Activated CD8-positive, alpha-beta memory T cell treated with anti-CD3 and anti-CD28 coated beads for 24 hours (primary cell): ENCODE data around the gene EFTUD2.
"Not testable (repeated sequence)": the region's sequence is repeated elsewhere in the genome, so short reads cannot be mapped to it uniquely, and the experiment has no call there.

Experiments
- DNase-seq: peaks from one replicate; pipeline ENCODE4 v3.0.0-alpha.2; 2020

The EFTUD2 gene

DNA sequence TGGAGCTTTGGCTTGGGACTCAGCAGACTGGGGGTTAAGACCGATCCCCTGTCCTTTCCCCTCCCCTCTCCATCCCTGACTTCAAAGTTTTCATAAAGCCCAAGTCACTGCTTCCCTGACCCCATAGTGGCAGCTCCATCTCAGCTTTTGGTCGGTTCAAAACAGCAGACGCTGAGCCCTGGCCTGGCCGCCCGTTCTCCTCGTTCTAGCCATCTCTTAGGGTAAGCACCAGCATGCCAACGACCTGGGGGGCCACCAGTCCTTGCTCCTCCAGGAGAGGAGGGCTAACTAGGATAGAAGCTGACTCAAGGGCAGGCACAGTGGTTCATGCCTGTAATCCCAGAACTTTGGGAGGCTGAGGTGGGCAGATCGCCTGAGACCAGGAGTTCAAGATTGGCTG is 53.0 kb downstream of the EFTUD2 start:
- no peak for DNase-seq

DNA sequence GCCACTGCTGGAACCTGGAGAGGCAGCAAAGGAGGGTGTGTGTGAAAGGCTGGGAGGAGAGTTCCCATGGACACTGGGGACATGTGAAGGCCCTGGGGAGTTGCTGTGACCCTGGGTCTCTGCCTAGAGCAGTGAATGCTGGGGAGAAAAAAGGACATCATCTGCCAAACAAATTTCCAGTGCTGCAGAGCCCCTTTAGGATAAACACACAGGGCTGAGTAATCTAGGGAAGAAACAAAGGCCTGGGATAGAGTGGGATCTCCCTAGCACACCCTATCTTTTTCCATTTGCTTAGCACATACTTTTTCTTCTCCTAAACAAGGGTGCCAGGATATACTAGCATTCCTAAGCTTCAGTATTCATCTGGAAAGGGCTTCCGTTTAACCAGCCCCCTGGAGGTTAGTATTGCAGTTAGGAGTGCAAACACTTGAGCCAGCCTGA is 54.8 kb downstream of the EFTUD2 start:
- no peak for DNase-seq

DNA sequence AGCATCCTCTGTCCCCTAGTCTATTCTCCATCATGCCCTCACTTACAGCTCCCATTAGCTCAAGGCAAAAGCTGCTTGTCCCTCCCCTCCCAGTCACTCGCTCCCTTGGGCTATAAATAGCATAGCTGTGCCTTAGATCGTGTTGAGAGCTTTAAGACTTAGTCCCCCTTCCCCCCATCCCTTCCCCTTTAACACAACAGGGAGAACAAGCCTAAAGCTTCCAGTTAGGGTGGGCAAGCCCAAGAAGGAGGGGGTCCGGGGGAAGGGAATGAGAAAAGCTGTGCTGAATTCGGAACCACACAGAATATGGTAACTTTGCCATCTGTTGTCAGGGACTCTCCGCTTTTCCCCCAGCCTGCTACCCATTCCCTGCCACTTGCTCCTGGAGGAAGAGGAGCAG is 56.5 kb downstream of the EFTUD2 start:
- DNase-seq, result no peak

DNA sequence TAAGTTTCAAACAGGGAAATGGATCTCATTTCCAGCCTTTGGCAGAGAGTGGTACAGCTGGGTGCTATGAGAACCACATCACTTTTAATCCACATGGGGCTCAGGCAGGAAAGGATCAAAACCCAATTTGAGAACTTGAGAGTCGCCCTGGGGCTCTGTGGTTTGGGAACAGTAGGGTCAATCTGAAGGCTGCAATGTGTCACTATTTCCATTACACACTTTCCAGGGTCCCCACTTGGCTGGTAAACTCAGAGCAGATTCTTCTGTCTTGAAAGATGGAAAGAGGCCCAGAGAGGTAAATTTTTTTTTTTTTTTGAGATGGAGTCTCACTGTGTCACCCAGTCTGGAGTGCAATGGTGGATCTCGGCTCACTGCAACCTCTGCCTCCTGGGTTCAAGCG is 58.3 kb downstream of the EFTUD2 start:
- DNase-seq, result no peak

DNA sequence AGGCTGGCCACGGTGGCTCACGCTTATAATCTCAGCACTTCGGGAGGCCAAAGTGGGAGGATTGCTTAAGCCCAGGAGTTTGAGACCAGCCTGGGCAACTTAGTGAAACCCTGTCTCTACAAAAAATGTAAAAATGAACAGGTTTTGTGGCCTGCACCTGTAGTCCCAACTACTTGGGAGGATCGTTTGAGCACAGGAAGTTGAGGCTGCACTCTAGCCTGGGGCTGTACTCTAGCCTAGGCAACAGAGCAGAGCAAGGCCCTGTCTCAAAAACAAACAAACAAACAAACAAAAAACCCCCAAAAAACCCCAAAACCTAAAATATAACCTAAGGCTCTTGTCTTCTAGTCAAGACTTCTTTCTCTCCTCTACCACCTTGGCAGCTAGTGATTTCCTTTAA is 59.0 kb downstream of the EFTUD2 start:
- DNase-seq, result no peak

DNA sequence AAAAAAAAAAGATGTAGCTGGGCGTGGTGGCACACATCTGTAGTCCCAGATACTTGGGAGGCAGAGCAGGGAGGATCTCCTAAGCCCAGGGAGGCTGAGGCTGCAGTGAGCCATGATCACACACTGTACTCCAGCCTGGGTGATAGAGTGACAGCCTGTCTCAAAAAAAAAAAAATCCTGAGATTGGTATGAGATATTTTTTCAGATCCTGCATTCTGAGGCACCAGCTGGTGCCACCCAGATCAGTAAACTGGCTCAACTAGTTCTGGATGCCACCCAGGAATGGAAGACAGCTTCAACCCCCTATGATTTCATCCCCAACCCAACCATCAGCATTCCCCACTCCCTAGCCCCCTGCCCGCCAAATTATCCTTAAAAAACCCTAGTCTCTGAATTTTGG is 62.0 kb downstream of the EFTUD2 start:
- no peak for DNase-seq

DNA sequence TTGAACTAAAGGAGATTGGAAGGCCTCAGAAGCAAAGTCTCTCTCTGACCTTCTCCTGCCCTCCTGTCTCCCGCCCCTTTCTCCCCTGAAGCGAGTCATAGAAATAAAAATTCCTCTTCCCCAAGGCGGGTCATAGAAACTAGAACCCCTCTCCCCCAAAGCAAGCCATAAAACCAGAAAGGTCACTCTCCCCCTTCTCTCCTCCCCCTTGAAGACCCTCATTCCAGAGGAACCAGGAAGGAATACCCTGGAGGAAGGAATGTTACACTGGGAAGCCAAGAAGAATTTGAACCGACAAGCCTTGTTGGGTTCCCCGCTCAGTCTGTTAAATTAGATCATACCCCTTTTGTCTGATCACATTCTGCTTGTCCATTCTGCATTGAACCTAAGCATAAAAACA is 66.4 kb downstream of the EFTUD2 start:
- no peak for DNase-seq

DNA sequence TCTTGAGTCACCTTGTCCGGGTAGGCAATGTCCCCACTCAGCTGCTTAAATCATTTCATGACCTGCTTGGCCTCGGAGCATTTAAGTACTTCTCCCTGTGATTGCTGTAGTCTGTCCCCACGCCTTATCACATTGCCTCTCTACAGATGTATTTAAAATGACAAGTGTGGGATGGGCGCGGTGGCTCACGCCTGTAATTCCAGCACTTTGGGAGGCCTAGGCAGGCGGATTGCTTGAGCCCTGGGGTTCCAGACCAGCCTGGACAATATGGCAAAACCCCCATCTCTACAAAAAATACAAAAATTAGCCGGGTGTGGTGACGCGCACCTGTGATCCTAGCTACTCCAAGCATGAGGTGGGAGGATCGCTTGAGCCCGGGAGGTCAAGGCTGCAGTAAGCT is 67.9 kb downstream of the EFTUD2 start:
- no peak for DNase-seq

DNA sequence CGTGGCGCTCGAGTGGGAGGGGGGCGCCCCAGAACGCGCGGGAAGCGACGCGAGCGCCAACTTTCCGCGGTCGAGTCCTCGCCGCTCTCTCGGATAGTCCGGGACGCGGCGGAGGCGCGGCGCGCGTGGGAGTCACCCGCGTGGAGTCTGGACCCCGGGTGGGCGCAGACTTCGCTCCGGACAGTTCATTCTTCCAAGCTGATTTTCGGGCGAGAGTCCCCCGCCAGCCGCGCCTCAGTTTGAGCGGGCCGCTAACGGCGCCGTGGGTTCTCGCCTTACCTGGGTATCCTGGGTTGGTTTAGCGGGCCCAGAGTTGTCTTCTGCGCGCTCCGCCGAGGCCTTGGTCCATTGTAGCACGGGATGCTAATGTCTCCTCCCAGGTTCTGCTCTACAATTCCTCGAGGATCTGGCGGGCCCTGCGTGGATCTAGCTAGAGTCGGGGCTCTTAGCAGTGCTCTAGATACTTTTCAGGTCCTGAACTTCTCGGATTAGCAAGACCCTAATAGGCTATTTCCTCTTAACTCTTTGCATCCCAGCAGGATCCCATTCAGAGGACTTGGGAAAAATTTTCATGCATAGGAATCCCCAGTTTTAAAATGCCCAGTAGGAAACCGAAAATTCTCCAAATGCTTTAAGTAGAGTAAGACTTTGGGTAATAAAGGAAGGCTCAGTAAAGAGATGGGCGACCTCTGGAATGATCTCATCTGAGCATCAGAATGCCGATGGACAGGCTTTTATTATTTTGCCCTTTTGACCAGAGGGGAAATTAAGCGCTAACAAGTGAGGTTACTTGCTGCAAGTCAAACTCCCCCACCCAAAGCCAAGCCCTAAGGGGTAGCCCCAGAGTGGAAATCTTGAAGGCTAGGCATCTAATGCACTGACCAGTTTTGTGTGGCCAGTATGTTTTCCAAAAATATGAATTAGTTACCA is 68.6 kb downstream of the EFTUD2 start:
- peak; percentile 71 for DNase-seq

DNA sequence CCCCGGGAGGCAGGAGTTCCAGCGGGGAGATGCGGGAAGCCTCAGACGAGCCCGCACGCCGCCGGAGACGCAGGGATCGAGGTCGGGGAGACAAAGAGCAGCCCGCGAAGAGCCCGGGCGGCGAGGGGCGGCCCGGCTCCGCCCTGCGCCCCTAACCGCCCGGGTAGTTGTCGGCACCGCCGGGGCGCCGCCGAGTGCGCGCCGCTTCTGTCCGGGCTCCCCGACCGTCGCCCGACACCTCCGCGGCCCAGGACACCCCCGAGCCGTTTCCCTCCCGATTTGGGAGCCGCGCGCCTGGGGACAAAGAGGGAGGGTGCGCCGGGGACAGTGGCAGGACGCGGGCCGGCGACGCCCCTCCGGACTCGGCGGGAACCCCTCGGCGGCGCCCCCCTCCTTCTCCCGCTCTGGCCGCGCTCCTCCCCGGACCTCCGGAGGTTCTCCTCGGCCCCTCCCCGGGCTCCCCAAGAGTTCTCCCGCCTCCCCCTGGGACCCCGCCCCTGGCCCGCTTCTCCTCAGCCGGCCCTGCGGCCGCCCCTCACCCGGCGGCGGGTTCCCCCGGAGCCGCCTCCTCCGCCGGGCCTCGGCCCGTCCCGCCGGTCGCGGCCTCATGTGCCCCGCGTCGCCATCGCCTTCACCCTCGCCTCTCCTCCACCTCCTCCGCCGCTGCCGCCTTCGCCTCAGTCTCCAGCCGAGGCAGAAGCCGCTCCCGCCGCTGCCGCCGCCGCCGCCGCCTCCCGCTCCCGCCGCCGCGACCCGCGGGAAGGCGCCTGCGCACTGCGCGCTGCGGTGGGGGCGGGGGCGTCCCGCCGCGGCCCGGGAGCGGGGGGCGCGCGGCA is 69.5 kb downstream of the EFTUD2 start, which contains the start of gene GJC1:
GJC1 (minus strand) TSS at position 765 of the 836 bp plus-strand sequence. CDS start 24,470 bp downstream, outside the sequence.
- DNase-seq, result peak; percentile 69

DNA sequence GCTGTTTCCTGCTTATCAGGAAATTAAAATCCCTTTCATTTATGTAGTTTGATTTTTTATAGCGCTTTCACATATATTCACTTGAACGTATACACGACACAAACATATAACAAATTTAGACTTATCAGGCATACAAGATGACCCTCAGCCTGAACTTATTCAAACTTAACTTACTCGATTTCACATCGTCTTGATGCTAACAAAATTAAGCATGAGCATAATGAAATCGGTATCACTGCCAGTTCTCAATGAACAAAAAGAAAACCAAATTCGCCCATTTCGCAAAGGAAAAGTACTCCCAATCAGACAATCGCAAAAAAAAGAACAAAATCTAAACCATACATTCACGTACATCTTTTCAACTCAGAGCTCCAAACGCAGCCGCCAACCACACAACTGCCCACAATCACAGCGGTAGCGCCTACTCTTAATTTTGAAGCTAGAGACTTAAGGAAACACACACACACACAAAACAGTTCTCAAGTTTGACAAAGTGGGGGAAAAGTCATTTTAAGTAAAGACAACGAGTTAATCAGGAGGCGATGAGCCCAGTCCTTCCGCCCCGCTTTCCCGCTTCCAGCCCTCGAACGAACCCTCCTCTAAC is 70.2 kb downstream of the EFTUD2 start:
- DNase-seq, result no peak

DNA sequence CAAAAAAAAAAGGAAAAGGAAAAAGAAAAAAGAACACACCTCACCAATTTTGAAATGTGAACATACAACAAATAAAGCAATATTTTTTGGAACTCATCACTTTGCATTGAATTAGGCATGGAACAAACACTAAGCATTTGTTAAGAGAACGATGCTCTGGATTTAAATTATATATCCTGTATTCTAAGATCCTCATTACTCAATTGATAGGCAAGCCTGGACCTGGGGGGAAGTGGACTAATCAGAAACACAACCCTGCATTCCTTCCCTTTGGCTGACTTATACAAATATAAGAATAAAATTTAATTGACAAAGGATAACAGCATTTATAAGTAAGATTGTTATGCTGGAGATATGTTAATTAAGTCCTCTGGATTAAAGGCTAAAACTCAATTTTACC is 71.4 kb downstream of the EFTUD2 start:
- no peak for DNase-seq

DNA sequence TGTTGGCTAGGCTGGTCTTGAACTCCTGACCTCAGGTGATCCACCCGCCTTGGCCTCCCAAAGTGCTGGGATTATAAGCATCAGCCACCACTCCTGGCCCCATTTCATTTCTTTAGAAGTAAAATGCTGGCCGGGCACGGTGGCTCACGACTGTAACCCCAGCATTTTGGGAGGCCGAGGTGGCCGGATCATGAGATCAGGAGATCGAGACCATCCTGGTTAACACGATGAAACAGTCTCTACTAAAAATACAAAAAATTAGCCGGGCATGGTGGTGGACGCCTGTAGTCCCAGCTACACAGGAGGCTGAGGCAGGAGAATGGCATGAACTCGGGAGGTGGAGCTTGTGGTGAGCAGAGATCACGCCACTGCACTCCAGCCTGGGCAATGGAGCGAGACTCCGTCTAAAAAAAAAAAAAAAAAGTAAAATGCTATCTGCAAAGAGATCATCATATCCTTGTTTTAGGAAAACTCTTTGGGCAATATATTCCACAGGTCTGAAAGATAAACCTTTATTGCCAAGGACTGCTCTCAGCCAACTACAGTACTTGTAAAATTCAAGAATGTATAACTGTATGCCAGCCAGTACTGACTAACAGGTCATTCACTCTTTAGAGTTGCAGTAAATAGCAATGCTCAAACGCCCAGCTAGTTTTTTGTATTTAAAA is 73.0 kb downstream of the EFTUD2 start:
- DNase-seq, result no peak

DNA sequence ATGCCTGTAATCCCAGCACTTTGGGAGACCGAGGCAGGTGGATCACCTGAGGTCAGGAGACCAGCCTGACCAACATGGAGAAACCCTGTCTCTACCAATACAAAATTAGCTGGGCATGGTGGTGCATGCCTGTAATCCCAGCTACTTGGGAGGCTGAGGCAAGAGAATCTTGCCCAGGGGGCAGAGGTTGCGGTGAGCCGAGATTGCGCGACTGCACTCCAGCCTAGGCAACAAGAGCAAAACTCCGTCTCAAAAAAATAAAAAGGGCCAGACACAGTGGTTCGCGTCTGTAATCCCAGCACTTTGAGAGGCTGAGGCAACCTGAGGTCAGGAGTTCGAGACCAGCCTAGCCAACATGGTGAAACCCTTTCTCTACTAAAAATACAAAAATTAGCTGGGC is 74.0 kb downstream of the EFTUD2 start:
- not testable (repeated sequence) for DNase-seq

DNA sequence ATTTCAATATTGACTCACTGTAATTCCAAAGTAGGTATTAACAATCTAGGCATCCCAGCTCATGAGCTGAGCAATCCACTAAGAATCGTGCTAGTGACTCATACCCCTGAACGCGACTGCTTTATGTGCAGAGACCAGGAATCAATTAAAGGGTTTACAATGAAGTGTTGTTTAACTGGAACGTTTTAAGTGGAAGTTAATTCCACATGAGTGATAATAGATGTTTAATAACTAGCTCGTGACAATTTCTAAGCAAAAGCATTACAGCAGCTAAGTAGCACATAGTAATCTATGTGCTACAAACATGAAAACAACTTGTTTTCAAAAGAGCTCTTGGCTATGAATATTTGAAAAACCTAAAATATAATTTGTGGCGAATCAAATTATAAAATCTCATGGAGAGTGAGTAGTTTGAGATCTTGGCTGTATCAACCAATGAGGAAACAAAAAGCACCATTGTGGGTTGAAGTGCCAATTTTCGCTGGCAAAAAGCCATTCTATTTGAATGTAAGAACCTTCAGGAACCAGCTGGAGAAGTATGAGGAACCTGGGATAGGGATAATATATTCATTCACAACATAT is 78.5 kb downstream of the EFTUD2 start:
- no peak for DNase-seq

DNA sequence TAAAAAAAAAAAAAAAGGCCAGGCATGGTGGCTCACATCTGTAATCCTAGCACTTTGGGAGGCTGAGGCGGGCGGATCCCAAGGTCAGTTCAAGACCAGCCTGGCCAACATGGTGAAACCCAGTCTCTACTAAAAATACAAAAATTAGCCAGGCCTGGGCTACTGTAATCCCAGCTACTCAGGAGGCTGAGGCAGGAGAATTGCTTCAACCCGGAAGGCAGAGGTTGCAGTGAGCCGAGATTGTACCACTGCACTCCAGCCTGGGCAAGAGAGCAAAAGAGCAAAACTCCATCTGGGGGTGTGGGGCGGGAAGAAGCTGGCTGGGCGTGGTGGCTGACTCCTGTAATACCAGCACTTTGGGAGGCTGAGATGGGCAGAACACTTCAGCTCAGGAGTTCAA is 80.7 kb downstream of the EFTUD2 start:
- DNase-seq, result not testable (repeated sequence)

DNA sequence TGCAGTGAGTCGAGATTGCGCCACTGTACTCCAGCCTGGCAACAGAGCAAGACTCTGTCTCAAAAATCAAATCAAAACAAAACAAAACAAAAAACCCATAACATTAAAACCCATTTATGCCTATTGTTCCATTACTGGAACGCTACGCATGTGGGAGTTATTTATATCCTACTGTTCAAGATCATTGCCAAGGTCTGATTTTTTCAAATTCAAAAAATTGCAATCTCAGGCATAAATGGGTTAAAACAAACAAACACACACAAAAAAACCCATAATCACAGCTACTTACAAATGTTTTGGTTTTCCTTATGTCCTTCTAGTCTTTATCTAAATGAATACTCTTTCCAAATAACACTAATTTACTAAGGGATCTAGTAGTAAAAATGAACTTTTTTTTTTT is 87.0 kb downstream of the EFTUD2 start:
- DNase-seq, result no peak

DNA sequence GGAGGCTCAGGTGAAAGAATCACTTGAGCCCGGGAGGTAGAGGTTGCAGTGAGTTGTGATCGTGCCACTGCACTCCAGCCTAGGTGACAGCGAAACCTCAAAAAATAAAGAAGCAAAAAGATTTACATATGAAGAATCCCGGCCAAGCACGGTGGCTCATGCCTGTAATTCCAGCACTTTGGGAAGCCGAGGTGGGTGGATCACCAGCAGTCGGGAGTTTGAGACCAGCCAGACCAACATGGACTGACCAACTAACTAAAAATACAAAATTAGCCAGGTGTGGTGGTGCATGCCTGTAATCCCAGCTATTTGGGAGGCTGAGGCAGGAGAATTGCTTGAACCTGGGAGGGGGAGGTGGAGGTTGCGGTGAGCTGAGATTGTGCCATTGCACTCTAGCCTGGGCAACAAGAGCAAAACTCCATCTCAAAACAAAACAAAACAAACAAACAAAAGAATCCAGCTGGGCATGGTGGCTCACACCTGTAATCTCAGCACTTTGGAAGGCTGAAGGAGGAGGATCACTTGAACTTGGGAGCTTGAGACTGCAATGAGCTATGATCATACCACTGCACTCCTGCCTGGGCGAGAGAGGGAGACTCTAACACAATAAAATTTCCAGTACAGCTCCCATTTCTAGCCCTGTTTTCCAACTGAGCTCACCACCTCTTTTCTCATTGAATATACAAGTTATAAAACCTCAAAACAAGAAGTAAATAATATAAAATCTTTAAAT is 90.4 kb downstream of the EFTUD2 start:
- DNase-seq, result not testable (repeated sequence)

DNA sequence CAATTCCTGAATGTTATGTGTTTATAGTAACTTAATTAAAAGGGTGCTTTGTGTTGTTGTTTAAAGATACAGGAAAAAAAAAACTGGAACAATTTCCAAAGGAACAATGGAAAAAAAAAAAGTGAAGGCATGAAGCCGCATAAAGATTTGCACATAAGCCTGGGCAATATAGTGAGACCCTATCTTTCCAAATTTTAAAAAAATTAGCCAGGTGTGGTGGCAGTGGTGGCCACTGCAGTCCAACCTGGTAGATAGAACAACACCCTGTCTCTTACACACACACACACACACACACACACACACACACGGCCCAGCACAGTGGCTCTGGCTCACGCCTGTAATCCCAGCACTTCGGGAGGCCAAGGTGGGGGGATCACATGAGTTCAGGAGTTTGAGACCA is 91.1 kb downstream of the EFTUD2 start:
- DNase-seq, result no peak

DNA sequence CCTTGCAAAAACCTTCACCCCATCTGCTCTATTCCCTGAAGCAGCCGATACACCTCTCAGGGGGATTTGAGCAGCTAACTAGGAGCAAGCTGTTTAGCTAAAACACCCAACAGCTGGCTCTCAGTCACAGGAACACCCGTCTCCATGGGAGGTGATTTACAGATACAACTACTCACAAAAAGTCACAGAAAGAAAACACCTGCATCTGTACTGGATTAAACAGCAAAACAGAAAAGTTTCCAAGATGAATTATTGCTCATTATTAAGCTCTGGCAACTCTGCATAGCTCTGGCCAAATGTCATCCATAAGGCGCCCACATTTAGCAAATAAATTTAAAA is 91.5 kb downstream of the EFTUD2 start:
- no peak for DNase-seq

DNA sequence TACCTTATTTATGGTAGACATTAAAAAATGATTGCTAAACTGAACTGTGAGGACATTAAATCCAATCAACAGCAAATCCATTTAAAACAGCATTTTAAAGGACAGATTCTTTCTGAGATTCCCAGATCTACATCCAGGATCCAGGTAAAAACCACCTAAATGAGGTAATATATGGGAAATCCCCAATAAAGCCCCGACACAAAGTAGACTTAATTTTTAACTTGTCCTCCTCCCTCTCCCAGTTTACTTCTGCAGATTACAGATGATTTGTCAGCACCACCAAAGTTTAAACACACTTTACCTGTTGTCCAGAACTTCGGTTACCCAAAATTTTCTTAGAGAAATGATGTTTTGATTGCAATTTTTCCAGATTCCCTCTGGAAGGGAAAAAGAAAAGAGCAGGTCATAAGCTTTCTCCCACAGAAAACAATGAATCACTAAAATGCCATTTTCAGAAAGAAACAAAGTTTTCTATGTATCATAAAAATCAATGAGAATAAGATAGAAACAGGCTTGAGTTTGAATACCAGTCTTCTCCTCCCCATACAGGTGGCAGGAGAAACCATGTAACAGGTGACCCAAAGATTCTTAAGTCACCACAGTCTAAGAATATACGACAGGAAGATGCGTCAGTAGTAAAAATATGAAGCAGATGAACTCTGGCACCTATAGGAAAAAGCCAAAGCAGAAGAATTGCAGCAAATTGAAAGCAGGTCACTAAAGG is 92.0 kb downstream of the EFTUD2 start:
- no peak for DNase-seq
